Body of pancreas (tissue), 4 donors: ENCODE measurements around the gene CBY1. TPM values are rescaled to one million over a fixed set of nuclear protein-coding genes. Genes with fewer than 3 reads are reported as not detected.

ENCODE experiments used
- ATAC-seq: fragments of 150-250 bp; one replicate; pipeline ENCODE4 v1.9.1; 2016
- DNase-seq, 4 donors: peaks; one replicate each; pipeline ENCODE4 v3.0.0-alpha.2; 2019
- H3K27ac ChIP-seq, 4 donors: fragments of 200-600 bp; sonication (generic); 1 replicate in 3 of 4; 2 replicates in 1 of 4; pipeline versions ENCODE4 v1.5.1 to v1.6.1; 2016 to 2019; ENCODE audit warnings: mild to moderate bottlenecking in 1 of 4, mixed read lengths in 1 of 4, moderate library complexity in 1 of 4
- H3K27me3 ChIP-seq, 2 donors: fragments of 200-600 bp; sonication (generic); one replicate each; pipeline ENCODE4 v1.6.0; 2016; ENCODE audit warnings: mild to moderate bottlenecking in 1 of 2
- H3K36me3 ChIP-seq, 2 donors: fragments of 200-600 bp; sonication (generic); replicated peaks in 1 of 2; 2 replicates each; pipeline ENCODE4 v1.5.1; 2016; ENCODE audit warnings: low read depth in 2 of 2; ENCODE audit not compliant: insufficient read depth in 1 of 2
- H3K4me1 ChIP-seq: fragments of 200-600 bp; sonication (generic); one replicate; pipeline ENCODE4 v1.6.0; 2016
- H3K4me3 ChIP-seq, 2 donors: fragments of 200-600 bp; sonication (generic); 1 replicate in 1 of 2; 2 replicates in 1 of 2; pipeline ENCODE4 v1.5.1; 2016 to 2019
- H3K9me3 ChIP-seq, 3 donors: fragments of 200-600 bp; sonication (generic); 1 replicate in 2 of 3; 2 replicates in 1 of 3; pipeline ENCODE4 v1.5.1; 2016
- CTCF ChIP-seq, 7 experiments: fragments of 450-650 bp in 4 of 7; fragments of 200-600 bp in 3 of 7; sonication (generic) in 3 of 7; IDR thresholded peaks; one replicate each; pipeline ENCODE4 v1.5.1; 2016 to 2019; ENCODE audit warnings: antibody characterized with exemption in 7 of 7
- POLR2A ChIP-seq, 3 donors: fragments of 450-650 bp; IDR thresholded peaks; one replicate each; pipeline ENCODE4 v1.6.1; 2016; ENCODE audit warnings: antibody characterized with exemption in 3 of 3, mild to moderate bottlenecking in 2 of 3
- WGBS, 2 donors: methylation state at CpG; one replicate each; pipeline ENCODE4 v1.1.5; 2017; 5-methylcytosine and 5-hydroxymethylcytosine counted together
- intact Hi-C: fragments of 100-400 bp; cut with DNase I; formaldehyde crosslinking; loops from one replicate; pipeline ENCODE4 v1.15.1; 2023
- total RNA-seq, 2 donors: library from RNA; depleted of rRNA; stranded (reverse); fragments of >200 nt; gene quantifications; one replicate each; pipeline ENCODE4 v1.1.0, GENCODE V29; 2016

CBY1 gene
- total RNA-seq, 2 donors from 2014 or later, result 8.6 to 16.5 TPM

- Histone ChIP-seq H3K27me3 (no peaks in the 10 kb centered on the region), H3K9me3 (no peaks in the 10 kb centered on the region), H3K4me1 (peaks cover 39% of the 10 kb centered on the region), H3K27ac (peak overlapping the region; percentile 84 to 97 (median 94)), H3K36me3 (no peaks in the 10 kb centered on the region), H3K4me3 (peak overlapping the region; percentile 60 to 96)
- DNase-seq (no peak), ATAC-seq (no peak)
- WGBS, 2 donors, result 1% methylated on average over 4 of the region's 4 CpGs
- intact Hi-C loops, result no loop called here
- TF ChIP-seq POLR2A (IDR thresholded peaks at IDR 0.05), result no peak
- no peak for TF ChIP-seq CTCF (IDR thresholded peaks at IDR 0.05)
These were observed 50.4 kb downstream of the CBY1 start for GRCh38 chr22:38706901-38707195.

DNA sequence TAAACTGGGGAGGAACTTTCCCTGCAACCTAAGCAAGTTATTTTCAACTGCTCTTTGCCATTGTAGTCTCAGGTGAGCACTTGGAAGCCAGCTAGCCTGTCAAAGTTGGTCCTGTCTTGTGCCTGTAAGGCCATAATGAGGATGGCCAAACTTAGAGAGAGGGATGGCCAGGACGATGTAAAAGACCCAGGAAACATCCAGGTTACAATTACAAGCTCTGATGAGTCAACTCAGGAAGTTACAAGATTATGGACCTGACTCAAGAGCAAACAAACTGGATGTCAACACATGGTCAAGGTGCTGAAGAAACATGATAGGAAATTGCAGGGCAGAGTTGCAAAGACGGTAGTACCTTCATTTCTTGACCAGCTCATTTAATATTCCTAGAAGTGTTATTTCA is 50.9 kb downstream of the CBY1 start:
- H3K4me1 ChIP-seq, result peaks cover 39% of the 10 kb centered on the region
- H3K27me3 ChIP-seq, result no peaks in the 10 kb centered on the region
- ATAC-seq (no peak), DNase-seq (no peak)
- no peaks in the 10 kb centered on the region for H3K36me3 ChIP-seq
- no peak overlapping the region for H3K4me3 ChIP-seq
- WGBS, 2 donors, result 6 to 12% methylated on average over 2 of the region's 2 CpGs
- TF ChIP-seq POLR2A (IDR thresholded peaks at IDR 0.05), result no peak
- TF ChIP-seq CTCF (IDR thresholded peaks at IDR 0.05), result no peak
- H3K27ac ChIP-seq, result peak overlapping the region; percentile 47 to 97 (median 90)
- no peaks in the 10 kb centered on the region for H3K9me3 ChIP-seq
- intact Hi-C loops, result no loop called here

- Histone ChIP-seq H3K4me1 (peaks cover 39% of the 10 kb centered on the region), H3K4me3 (no peak overlapping the region), H3K36me3 (no peaks in the 10 kb centered on the region), H3K9me3 (no peaks in the 10 kb centered on the region), H3K27me3 (no peaks in the 10 kb centered on the region), H3K27ac (peak overlapping the region in 1 of 4 donors; percentile 97)
- 26 to 38% methylated on average over 3 of the region's 3 CpGs for WGBS, 2 donors
- DNase-seq (no peak), ATAC-seq (no peak)
- intact Hi-C loops, result no loop called here
- TF ChIP-seq CTCF (IDR thresholded peaks at IDR 0.05), result no peak
- TF ChIP-seq POLR2A (IDR thresholded peaks at IDR 0.05), result no peak
These were observed 51.5 kb downstream of the CBY1 start for GRCh38 chr22:38707984-38708383.

- intact Hi-C loops, result no loop called here
- ATAC-seq, result no peak
These were observed 52.9 kb downstream of the CBY1 start for GRCh38 chr22:38709306-38709705.

More at GRCh38 chr22:38709306-38709705, 52.9 kb downstream of the CBY1 start:
- H3K36me3 ChIP-seq, result no peaks in the 10 kb centered on the region
- peaks cover 38% of the 10 kb centered on the region for H3K4me1 ChIP-seq
- no peak overlapping the region for H3K27ac ChIP-seq
- no peaks in the 10 kb centered on the region for H3K27me3 ChIP-seq
- no peaks in the 10 kb centered on the region for H3K9me3 ChIP-seq
- no peak for DNase-seq
- no peak overlapping the region for H3K4me3 ChIP-seq
- 77 to 88% methylated on average over 3 of the region's 3 CpGs for WGBS, 2 donors
- TF ChIP-seq POLR2A (IDR thresholded peaks at IDR 0.05) (no peak), CTCF (IDR thresholded peaks at IDR 0.05) (no peak)
